GM20000 (cell line): ENCODE data around the gene MSANTD2.
"Not testable (repeated sequence)": the region's sequence is repeated elsewhere in the genome, so short reads cannot be mapped to it uniquely, and the experiment has no call there.

Experiments
- DNase-seq: peaks from one replicate; pipeline ENCODE4 v3.0.0; 2012; ENCODE audit warnings: low spot score
- TF ChIP-seq, protein P1 (sequence below): IDR thresholded peaks from 2 replicates; pipeline ENCODE4 v1.5.1; 2012; ENCODE audit warnings: mild to moderate bottlenecking, control low read depth; ENCODE audit errors: extremely low read depth, missing control alignments

The MSANTD2 gene

DNA sequence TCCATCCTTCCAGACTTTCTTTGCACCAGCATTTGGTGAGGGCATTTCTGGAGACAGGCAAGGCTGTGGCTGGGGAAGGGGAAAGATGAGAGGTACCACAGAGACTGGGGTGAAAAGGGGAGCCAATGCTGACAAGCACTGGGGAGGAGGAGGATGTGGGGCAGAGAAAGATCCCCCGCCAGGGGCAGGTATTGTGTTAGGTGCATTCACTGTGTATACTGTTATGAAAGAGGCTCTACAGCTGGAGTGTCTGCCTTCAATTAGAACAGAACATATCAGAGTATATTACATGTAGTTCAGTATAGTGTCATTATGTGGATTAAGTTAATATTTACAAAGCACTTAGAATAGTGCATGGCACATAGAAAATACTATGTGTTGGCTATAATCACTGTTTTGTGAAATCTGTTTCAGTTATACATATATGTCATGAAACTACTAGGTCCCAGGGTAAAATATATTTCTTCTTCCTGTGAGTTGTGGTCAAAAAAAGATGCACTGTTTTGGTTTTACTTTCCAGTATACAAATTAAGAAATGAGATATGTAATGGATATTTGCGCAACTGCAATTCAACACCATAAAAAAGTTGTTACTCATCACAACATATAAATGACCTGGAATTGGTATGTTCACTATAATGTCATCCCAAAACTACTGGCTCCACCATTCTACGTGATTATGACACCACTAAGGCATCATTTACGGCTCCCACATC is 8.4 kb downstream of the MSANTD2 start:
- TF ChIP-seq, protein P1, sequence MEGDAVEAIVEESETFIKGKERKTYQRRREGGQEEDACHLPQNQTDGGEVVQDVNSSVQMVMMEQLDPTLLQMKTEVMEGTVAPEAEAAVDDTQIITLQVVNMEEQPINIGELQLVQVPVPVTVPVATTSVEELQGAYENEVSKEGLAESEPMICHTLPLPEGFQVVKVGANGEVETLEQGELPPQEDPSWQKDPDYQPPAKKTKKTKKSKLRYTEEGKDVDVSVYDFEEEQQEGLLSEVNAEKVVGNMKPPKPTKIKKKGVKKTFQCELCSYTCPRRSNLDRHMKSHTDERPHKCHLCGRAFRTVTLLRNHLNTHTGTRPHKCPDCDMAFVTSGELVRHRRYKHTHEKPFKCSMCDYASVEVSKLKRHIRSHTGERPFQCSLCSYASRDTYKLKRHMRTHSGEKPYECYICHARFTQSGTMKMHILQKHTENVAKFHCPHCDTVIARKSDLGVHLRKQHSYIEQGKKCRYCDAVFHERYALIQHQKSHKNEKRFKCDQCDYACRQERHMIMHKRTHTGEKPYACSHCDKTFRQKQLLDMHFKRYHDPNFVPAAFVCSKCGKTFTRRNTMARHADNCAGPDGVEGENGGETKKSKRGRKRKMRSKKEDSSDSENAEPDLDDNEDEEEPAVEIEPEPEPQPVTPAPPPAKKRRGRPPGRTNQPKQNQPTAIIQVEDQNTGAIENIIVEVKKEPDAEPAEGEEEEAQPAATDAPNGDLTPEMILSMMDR = no peak
- DNase-seq = peak; percentile 47

DNA sequence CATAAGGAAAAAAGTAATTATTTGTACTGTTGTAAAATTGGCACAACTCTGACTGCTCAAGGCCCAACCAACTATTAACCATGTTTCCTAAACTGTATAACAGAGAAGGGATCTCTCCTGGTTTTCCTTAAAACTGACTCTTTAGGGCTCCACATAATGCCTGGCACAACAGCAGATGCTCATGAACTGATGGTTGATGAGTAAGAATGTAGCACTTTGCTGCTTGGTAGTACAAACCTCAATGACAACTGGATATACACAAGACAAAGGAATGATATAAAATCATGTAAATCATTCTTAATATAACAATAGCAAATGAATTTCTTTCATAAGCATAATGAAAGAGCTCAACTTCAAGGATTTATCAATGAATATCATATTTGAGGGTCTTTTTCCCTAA is 11.7 kb downstream of the MSANTD2 start:
- no peak for DNase-seq
- TF ChIP-seq, protein P1 = no peak

DNA sequence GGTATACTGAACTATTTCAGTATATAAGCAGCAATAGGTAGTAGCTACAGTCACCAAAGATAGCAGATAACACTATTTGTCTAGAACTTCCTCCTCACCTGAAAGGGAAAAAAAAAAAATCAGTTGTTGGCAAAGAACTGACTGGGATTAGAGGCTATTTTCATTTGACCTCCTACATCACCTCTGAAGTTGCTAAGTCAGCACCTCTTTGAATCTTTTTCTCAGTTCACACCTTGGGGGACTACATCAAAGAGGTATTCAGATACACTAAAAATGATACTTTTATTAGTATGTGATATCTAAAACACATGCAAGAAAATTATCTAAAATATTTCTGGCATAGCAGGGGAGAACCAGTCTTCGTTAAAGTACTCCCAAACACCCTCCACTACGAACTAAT is 16.2 kb downstream of the MSANTD2 start:
- TF ChIP-seq, protein P1 = no peak
- DNase-seq = no peak

DNA sequence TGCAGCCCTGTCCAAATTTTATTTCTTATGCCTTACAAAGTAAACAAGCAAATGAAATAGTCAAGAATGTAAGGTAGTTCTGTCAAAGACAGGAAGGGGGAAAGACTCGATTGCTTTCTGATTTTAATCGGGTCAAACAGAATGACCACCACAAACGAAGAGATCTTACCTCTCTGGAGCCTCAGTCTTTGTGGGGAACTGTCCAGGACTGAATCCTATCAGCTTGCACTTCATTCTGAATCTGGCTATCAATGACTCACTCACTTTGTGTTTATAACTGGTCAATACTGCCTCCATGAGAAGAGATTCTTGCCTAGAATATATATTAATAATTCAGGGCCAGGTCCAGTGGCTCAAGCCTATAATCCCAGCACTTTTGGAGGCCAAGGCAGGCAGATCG is 17.2 kb downstream of the MSANTD2 start:
- TF ChIP-seq, protein P1 = no peak

DNA sequence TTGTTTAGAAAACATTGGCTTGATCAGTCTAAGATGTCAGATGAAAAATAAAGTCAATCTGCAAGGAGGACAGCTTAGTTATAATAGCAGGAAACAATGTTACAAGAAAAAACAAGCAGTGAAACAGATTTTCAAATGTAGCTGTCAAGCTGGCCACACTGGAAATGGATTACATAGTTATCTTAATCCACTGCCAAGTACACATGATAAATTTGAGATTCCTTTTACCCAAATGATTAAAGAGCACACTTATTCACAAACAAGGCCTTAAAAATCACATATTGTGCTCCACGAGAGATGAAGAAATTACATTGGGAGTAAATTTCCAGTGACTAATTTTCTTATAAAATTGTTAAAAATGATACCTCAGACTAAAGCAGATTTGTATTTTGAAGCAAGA is 20.6 kb downstream of the MSANTD2 start:
- TF ChIP-seq, protein P1 = no peak
- no peak for DNase-seq

More for the DNA sequence above, 17.2 kb downstream of the MSANTD2 start:
- no peak for DNase-seq

DNA sequence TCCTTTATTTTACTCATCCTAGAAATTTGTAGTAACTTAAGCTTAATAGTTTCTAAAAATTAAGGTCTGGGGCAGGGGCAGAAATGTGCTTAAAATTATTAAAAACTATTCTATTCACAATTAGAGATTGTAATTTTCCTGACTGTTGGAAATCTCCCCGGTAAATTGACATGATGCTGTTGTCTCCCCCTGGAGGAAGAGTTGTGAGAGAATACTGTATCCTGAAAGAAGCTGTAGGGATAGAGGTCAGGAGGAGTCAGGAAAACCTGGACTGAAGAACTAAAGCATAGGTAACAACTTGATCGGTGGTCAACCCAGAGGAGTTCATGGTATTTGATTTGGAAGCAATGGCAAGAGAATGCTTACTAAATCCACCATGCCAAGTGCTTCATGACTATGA is 21.9 kb downstream of the MSANTD2 start:
- TF ChIP-seq, protein P1 = no peak
- DNase-seq = no peak

DNA sequence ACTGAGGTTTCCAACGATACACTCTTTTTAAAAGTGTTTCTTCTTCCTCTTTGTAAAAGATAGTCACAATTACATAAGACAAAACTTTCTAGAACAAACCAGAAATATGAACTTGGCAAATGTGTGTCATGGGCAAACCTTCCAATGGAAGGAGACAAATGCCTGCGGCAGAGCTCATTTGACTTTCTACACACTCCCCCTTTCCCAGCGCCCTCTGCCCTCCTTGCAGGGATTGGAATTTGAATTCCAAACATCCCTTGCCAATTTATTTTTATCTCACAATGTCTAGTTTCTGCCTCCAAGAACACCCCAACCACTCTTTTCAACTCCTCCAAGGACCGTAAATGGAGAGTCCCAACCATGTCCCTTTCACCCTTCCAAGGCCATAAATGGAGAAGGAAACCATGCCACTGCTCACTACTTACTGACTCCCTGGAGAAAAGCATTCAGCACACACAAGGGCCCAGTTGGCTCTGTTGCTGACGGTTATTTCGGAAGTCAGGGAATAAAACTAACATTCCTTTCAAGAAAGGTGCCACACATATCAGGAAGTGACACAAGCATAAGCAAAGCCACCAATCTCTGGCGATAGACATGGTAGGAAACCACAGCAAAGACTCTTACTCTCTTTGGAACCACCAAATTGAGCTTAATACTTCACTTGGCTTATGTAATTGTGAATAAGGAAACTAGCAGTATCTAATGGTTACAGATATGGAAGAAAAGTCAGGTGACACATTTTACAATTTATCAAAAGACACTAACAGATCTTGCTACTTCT is 23.2 kb downstream of the MSANTD2 start:
- TF ChIP-seq, protein P1 = no peak
- no peak for DNase-seq

DNA sequence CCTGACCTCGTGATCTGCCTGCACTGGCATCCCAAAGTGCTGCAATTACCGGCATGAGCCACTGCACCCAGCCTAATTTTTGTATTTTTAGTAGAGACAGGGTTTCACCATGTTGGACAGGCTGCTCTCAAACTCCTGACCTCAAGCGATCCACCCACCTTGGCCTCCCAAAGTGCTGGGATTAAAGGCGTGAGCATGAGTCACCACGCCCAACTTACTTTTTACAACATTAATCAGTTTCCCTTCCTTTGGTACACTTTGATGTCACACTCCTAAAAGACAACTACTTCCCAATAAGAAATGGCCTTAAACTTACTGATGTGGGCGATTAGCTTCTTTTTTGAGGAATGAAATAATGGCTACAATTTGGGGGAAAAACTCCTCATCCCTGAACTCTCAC is 29.2 kb downstream of the MSANTD2 start:
- not testable (repeated sequence) for DNase-seq
